HG02759 (cell line): Measurements from ENCODE around the gene EXOC4.
"Not testable (repeated sequence)": the region's sequence is repeated elsewhere in the genome, so short reads cannot be mapped to it uniquely, and the experiment has no call there.

Source experiments
- ATAC-seq: cut with Tn5 transposase; IDR thresholded peaks from one replicate; pipeline ENCODE4 v1.9.1; 2021; ENCODE audit warnings: mild to moderate bottlenecking, moderate library complexity; ENCODE audit not compliant: unreplicated experiment

Gene EXOC4

DNA sequence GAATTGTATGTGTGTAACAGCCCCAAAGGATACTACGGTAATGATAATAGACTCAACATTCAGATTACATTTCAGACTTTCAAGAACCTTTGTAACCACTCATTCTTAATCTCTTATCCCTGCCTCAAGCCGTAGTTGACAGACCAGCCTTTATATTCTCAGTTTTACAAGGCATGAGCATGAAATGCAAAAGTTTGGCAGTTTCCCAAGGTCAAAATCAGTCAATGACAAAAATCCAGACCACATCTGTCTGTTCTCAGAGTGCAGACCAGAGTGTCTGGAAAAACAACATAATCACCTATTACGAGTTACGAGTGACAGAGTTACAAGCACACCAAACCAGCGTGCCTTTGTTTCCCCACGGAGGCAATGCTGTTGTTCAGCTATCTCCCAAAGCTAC, 695.7 kb downstream of the EXOC4 start:
- ATAC-seq = no peak

DNA sequence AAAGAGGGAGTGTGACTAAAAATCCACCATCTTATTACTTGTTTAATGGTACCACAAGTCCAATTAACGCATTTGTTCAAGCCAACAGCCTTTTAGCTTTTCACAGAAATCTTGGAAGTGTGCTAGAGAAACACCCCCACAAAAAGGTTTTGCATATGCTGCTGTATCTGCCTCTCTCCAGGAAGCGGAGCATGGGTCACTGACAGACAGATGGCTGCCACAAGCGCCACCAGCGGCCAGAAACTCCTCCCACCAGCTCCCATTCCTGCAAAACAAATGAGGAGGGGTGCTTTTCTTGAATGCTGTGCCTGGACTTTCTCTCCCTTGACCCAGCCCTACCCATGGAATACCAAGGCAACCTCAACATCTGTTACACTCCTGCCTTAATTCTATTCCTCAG, 698.0 kb downstream of the EXOC4 start:
- no peak for ATAC-seq

DNA sequence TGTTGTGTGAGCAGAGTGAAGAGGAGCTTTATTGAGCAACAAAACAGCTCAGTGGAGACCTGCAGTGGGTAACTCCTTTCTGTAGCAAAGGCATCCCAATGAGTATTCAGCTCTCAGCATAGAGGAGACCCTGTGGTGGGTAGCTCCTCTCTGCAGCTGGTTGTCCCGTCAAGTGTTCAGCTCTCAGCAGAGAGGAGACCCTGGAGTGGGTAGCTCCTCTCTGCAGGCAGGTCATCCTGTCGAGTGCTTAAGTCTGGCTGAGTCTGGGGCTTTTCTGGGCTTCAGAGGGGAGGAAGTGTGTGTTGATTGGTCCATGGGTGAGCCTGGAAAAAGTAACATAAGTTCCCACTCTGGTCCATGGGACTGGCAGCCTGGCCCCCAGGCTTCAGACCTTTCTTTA, 702.3 kb downstream of the EXOC4 start:
- no peak for ATAC-seq

DNA sequence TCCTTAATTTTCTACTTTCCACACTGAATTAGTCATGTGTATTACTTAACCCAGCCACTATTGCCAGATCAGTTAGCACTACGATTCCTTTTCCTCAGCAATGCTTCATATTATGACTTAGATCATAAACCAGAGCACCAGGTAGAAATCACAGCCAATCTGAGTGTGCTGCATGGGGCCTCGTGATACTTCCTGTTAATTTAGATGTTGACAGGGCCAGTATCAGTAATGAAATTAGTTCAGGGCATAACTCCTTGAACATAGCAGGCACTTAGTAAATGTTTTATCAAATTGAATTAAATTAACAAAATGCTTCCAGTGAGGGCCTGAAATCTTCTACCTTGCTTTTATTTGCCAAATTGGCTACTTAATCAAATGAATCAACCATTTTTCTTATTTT, 705.0 kb downstream of the EXOC4 start:
- no peak for ATAC-seq

DNA sequence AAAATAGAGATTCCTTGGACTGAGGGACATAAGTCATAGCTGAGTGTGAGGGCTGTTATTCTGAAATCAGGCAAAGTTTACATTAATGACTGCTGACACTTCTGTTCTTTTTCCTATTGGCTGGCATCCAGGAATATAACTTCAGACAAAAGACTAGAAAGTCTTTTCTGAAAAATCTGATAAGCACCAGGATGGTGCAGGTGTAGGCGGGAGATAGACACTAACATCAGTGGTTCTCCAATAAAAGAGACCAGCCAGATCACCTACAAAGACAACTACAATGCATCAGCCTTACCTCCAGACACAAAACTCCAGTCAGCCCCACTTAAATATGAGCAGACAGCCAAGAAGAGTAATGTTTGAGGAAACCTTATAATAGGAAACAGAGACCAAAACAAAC, 705.9 kb downstream of the EXOC4 start:
- ATAC-seq = no peak

DNA sequence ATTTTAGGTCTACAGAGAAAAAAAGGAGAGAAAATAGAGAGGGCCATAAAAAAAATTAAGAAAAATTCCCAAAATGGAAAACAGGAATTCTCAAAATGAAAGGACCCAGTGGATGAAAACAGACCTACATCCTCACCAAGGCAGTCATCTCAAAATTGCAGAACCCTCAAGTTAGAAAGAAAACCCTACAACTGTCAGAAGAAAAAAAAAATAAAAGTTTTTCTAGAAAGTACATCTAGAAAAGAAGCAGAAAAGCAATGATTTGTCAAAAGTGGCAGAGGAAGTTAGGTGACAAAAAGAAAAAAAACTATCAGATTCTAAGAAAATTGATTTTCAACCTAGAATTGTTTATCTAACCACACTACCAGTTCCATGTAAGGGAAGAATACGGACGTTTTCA, 706.6 kb downstream of the EXOC4 start:
- no peak for ATAC-seq

DNA sequence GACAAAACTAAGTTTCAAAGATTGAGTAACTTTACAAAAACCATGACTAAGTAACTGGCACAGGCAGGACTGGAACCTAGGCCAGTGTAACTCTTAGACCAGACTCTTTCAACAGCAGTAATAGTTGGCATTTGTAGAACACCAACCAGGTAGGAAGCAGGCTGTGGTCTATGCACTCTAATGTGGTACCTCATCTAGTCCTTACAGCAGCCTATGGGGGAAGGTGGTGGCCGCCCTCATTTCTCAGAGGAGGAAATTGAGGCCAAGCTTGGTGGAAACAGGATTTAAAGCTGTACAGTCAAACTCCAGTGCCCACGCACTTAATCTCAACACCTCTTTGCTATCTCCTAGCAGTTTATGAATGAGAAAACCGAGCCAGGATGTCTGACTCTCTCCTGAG, 708.8 kb downstream of the EXOC4 start:
- no peak for ATAC-seq

DNA sequence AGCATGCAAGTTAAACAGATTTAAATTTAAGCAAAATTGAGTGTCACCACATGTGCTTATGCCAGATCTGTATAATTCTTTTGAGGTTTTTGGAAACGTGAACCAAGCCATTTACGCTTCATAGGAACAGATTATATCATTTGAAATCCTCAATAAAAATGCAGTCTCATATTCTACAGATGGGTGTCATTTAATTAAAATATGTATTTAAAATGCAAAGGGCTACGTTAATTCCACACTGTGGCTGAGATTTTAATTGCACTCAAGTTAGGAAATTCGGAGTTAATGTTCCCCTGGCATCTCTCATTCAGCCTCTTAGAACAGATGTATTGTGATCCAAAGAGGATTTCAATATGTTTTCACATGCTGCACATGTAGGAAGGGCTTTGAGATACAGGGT, 709.8 kb downstream of the EXOC4 start:
- ATAC-seq = no peak

DNA sequence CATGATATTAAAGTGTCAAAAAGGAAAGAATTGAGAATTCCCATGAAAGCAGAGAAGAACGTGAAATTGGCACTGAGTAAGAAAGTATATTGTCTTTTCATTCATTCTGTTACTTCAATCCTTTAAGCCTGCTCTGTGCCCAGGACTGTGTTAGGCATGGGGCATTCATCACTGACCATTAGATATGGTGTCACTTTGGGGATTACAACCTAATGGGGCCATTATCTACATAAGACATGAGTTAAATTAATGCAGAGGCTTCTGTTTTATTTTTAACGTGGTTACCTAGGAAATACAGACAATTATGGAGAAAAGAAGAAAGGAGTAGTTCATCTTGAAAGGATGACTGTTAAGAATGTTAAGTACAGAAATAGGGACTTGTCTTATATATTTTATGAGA, 710.8 kb downstream of the EXOC4 start:
- no peak for ATAC-seq

DNA sequence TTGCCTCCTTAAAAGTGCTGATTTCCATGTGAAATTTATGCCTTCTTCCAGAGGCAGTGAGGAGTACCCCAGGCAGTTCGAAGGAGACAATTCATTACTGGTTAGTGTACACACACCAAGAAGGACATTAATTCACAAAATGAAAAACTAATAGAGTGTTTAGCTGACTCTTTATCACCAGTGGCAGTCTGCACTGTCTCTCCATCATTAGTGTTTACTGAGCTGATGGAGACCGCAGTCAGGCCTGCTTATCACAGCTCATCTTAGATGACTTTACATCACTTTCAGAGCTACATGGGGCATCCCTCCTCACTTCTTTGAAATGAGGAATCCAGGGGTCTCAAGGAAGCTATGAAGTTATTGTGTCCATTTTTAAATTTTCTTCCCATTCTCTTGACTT, 718.7 kb downstream of the EXOC4 start:
- no peak for ATAC-seq

DNA sequence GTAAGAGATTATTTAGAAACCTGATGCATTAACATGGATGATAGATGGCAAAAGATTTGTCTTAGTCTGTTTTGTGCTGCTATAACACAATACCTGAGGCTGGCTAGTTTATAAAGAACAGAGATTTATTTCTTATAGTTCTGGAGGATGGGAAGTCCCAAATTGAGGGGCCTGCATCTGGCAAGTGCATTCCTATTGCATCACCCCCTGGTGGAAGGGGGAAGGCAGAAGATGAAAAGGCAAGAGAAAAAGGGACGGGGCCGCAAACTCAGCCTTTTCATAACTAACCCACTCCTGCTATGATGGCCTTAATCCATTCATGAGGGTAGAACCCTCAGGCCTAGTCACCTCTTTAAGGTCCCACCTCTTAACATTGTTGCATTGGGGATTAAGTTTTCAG, 720.8 kb downstream of the EXOC4 start:
- ATAC-seq = no peak

DNA sequence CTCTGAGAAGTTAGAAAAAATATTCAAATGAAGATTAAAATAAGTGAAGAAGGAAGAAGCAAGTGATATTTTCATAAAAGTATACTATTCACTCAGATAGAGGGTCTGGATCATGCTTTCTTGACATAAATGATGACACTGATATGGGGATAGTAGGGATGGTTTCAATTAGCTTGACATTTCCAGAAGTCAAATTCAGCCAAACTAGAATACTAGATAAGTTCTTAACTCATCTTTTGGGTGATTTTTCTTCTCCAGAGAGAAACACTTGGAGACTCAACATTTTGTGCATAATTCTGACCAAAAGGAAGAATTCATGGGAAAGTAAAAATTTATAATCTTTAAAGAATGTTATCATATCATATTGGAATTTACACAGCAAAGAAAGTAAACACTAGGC, 722.3 kb downstream of the EXOC4 start:
- no peak for ATAC-seq

DNA sequence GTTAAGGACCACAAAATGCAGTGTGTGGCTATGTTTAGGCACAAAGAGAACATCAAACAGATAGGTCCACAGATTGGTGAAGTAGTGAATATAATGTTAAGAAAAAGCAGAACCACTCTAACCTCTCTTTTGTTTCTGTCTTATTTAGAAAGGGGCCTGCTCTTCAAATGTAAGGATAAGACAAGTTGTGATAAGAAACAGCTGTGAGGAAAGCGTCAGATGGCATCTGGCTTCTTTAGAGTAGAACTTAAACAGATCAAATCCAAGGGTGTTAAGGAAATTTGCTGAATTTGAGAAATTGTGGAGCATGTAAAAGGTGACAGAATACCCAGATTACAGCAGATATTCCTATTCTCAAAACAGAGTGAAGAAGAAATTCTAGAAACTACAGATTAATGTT, 723.3 kb downstream of the EXOC4 start:
- ATAC-seq = no peak

DNA sequence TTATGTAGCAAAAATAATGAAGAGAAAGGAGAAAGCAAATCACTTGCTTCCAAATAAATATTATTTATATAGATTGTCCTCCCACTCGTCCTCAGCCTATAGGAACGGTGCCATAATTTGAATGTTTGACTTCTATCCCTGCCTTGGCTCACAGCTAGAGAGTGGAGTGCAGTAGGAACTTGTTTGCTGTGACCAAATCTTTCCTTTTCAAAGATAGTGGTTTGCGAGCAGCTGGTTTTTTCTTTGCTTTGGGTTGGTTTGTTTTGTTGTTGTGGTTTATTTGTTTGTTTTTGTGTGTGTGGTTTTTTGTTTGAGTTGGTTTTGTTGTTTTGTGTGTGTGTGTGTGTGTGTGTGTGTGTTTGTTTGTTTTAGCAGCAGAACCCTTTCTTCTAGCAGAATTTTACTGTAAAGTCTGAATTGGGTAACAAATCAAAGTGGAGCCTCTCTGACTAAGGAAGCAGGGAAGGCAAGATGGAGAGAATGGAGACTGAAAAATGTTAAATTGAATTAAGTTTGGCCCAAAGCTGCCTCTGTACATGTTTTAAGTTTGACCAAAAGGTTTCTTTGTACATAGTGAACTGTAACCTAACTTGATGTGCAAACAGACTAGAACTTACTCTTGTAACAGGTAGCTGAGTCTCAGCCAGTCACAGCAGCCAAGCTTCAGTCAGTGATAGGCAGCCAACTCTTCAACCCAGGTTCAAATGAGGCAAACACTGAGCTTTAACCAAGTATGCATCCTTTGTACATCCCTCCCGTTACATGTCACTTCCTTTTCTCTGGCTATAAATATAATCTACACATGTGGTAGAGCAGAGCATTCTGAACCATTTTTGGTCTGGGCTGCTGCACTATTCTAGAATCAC, 724.8 kb downstream of the EXOC4 start:
- ATAC-seq = no peak

DNA sequence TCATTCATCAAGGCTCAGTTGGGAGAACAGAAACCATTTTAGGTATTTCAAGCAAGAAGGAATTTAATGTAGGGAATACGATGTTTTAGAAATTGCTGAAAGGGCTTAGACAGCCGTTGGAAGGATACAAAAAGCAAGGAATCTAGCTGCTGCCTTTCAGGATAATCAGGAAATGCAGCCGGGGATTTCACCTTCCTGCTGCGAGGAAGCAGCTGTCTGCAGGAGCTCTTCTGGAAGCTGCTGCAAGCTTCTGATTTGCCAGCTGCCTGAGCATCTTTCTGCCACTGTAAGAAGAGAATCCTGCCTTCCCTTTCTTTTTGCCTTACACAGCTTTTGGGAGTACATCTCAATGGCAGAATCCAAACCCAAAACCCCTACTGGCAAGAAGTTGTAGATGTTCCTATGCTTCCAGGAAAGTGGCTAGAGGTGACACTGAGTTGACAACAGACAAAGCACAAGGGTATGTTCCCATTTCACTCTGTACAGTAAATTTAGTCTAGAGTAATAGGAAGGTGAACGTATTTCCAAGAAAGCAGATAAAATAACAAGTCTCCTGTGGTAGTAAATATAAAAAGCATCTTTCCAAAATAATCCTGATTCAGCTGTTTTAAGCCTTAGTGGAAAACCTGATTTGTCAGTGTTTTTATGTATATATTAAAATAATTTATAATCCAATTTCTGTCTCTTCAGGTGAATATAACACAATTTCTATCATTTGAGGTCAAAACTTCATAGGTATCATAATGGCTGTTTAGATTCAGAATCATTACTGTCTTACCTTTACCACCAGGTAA, 725.8 kb downstream of the EXOC4 start:
- ATAC-seq = no peak

DNA sequence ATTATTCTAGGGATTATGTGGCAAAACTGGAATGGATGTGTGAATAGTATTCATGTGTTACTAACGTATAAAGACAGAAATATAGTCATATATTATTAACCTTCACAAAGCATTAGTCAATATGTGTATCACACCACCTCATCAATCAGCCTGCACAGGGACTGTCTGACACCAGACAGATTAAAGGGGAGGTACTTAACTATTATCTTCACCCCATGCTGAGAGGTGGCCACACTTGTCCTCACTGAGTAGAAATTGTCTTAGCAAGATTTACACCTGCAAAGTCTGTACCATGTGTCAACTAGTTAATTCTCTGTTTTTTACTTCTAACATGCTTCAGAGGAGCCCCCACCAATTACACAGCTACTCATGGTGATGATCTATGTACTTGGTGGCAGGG, 727.9 kb downstream of the EXOC4 start:
- ATAC-seq = no peak

DNA sequence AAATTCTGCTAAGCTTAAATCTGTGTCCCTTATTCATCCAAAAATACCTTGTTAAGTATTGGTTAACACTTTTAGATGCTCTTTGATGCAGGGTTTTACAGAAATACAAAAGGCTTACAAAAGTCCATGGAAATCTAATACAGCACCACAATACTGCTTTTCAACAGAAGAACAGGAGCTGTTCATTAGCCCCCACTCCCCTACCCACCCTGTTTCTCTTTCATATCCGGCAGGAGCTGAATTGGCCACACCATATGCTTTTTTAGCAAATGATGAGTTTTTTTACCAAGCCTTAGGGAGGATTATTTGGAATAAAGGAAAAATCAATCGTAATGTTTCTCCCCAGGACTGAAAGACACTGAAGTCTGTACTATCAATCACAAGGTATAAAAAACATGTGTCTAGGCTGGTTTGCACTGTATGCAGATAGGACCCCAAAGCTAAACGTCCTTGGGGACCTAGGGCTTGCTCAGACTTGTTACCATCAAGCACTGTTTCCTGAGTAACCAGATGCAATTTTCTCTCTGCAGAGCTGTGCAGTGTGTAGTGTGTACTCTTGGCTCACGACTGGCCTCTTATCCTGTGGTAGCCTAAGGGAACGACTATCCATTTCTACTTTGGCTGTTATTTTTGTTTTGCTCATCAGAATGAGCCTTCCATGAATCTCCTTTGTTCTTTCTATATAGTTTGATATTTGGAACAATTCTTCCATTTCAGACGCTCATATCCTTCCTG, 731.0 kb downstream of the EXOC4 start:
- ATAC-seq = no peak

DNA sequence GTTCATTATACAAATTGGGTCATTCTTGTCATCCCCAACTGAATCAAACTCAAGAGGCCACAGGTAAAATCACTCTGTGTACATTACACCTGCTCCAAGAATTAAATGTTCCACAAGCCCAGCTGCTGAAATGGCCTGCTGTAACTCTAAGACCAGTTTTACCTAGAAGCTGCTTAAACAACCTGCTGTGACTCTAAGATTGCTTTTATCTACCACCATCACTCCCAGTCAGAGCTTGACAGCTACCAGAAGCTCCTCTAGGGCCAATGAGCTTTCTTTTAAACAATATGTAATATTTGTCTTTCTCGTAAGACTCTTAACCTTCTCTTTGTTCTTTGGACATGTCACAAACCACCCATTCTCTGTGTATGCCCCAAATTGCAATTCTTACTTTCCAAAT, 732.4 kb downstream of the EXOC4 start:
- ATAC-seq = no peak

DNA sequence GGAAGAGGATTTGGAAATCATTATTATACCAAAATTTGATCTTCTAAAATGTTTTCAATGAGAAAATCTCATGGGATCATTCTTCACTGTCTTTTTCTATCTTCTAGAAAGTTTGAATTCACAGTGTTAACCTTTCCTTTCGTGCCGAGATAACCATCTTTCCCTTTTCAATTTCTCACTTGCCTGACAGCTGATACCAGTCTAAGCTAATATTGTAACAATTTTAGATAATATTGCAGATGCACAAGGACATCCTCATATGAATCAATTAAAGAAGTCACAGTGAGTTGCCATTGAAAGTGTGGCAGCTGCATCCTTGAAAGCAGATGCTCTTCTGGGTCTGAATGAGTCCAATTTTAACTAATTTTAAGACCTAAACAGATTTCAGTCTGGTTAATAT, 734.7 kb downstream of the EXOC4 start:
- ATAC-seq = no peak

DNA sequence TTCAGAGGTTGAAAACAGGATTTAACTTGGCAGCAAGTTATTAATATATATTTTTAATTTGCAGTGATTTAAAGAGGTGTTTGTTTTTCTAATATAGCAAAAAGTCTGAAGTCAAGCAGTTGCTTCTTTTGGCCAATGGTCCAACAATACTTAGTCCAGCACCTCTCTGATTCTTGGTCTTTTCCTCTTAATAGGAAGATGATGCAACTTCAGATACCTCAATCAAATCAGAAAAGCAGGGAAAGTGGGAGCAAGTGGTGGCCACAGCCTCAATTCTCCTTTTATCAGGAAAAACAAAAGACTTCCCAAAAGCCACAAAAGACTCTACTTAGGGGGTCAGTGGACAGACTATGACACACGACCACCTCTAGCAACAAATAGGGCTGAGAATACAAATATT, 740.7 kb downstream of the EXOC4 start:
- no peak for ATAC-seq

DNA sequence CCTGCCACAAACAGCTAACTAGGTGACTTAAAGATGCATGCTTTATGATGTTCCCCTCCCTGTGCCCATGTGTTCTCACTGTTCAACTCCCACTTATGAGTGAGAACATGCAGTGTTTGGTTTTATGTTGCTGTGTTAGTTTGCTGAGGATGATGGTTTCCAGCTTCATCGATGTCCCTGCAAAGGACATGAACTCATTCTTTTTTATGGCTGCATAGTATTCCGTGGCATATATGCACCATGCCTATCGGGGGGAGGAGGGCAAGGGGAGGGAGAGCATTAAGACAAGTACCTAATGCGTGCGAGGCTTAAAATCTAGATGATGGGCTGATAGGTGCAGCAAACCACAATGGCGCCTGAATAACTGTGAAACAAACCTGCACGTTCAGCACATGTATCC, 741.2 kb downstream of the EXOC4 start:
- ATAC-seq = not testable (repeated sequence)

DNA sequence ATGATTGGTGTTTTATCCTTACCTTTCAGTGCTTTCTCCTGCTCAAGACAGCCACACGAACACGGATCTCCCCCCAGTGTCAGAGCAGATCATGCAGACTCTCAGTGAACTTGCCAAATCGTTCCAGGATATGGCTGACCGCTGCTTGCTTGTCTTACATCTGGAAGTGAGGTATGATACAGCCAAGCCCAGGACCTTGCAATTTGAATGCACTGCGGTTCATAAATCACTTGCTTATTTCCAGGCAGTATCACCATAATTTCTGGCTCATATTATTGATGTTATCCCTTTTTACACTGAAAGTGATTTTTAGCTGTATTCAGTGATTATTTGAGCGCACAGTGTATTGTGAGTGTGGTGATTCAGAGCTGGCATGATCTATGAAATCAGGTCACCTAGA, 744.6 kb downstream of the EXOC4 start:
- no peak for ATAC-seq
